ENCODE data around the gene ABL1. TPM values are rescaled to one million over a fixed set of nuclear protein-coding genes. Genes with fewer than 3 reads are reported as not detected.
"Not testable (repeated sequence)": the region's sequence is repeated elsewhere in the genome, so short reads cannot be mapped to it uniquely, and the experiment has no call there.

ABL1 gene
- polyA plus RNA-seq, 1 donor from 2014 or later, result 18.5 TPM

- Histone ChIP-seq H3K4me3 (ENCODE audit: low read length) (no peak overlapping the region), H3F3A (ENCODE audit: insufficient read depth, low read length, poor library complexity, severe bottlenecking) (no peaks in the 10 kb centered on the region), H3K9ac (ENCODE audit: low read length) (no peak overlapping the region), H2AFZ (ENCODE audit: low read depth, low read length) (no peak overlapping the region), H3K9me3 (ENCODE audit: low read length) (no peaks in the 10 kb centered on the region), H4K20me1 (ENCODE audit: insufficient read depth) (peaks cover 2% of the 10 kb centered on the region), H3K27ac (ENCODE audit: low read length) (no peak overlapping the region), H3K27me3 (ENCODE audit: insufficient read depth, low read depth, low read length) (no peaks in the 10 kb centered on the region), H3K4me2 (ENCODE audit: low read length) (no peak overlapping the region), H3K79me2 (replicated peaks; ENCODE audit: insufficient read depth, low read length) (peaks cover 92% of the 10 kb centered on the region), H3K36me3 (ENCODE audit: insufficient read depth, low read length) (no peaks in the 10 kb centered on the region), H3K9me2 (ENCODE audit: insufficient read depth, low read length) (no peaks in the 10 kb centered on the region)
- TF ChIP-seq TAF1 (IDR thresholded peaks at IDR 0.05; ENCODE audit: low read depth) (no peak), SMC3 (conservative IDR thresholded peaks at IDR 0.05; ENCODE audit: poor library complexity) (no peak), REST (IDR thresholded peaks at IDR 0.05; ENCODE audit: borderline replicate concordance) (no peak), MXI1 (conservative IDR thresholded peaks at IDR 0.05; ENCODE audit: poor library complexity, severe bottlenecking) (no peak), CTCF (IDR thresholded peaks at IDR 0.05; ENCODE audit: poor library complexity, severe bottlenecking) (no peak), RAD21 (conservative IDR thresholded peaks at IDR 0.05) (no peak), EZH2 (IDR thresholded peaks at IDR 0.05; ENCODE audit: borderline replicate concordance, insufficient read depth, low read length, poor library complexity, severe bottlenecking) (no peak), EP300 (conservative IDR thresholded peaks at IDR 0.05; ENCODE audit: poor library complexity, severe bottlenecking) (no peak), POLR2AphosphoS5 (IDR thresholded peaks at IDR 0.05) (no peak)
Measured at GRCh38 chr9:130847306-130848217, 12.5 kb downstream of the ABL1 start.

GRCh38 chr9:130848514-130848913, 13.5 kb downstream of the ABL1 start:
- not testable (repeated sequence) for H3K36me3 ChIP-seq (ENCODE audit: insufficient read depth, low read length); H3K4me2 ChIP-seq (ENCODE audit: low read length); H2AFZ ChIP-seq (ENCODE audit: low read depth, low read length); H3K9ac ChIP-seq (ENCODE audit: low read length); H3K4me3 ChIP-seq (ENCODE audit: low read length); H3F3A ChIP-seq (ENCODE audit: insufficient read depth, low read length, poor library complexity, severe bottlenecking); H4K20me1 ChIP-seq (ENCODE audit: insufficient read depth); H3K9me3 ChIP-seq (ENCODE audit: low read length); H3K27ac ChIP-seq (ENCODE audit: low read length); H3K9me2 ChIP-seq (ENCODE audit: insufficient read depth, low read length); H3K27me3 ChIP-seq (ENCODE audit: insufficient read depth, low read depth, low read length)
- peaks cover 86% of the 10 kb centered on the region for H3K79me2 ChIP-seq (replicated peaks; ENCODE audit: insufficient read depth, low read length)

Measured in neural cell (in vitro differentiated cells).